GM18907 (cell line): ENCODE data around the gene RFTN1.
"Not testable (repeated sequence)": the region's sequence is repeated elsewhere in the genome, so short reads cannot be mapped to it uniquely, and the experiment has no call there.

Source experiments
- ATAC-seq: cut with Tn5 transposase; IDR thresholded peaks from one replicate; pipeline ENCODE4 v1.9.1; 2021; ENCODE audit warnings: mild to moderate bottlenecking, moderate library complexity; ENCODE audit not compliant: unreplicated experiment

Gene RFTN1

DNA sequence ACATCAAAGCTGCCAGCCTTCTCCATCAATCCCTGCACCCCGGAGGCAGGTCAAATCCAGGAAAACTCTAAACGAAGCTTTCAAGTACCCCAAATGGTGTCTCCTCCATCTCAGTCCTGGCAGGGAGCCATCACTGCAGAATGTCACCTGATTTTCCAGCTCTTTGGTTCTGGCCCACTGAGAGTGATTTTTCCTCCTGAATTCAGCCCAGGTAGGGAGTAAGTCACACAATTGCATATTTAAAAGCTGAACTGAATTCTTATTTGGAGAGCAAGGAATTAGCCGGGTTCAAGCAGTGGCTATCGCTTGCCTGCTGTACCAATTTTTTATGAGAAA, 5.3 kb downstream of the RFTN1 start:
- no peak for ATAC-seq

DNA sequence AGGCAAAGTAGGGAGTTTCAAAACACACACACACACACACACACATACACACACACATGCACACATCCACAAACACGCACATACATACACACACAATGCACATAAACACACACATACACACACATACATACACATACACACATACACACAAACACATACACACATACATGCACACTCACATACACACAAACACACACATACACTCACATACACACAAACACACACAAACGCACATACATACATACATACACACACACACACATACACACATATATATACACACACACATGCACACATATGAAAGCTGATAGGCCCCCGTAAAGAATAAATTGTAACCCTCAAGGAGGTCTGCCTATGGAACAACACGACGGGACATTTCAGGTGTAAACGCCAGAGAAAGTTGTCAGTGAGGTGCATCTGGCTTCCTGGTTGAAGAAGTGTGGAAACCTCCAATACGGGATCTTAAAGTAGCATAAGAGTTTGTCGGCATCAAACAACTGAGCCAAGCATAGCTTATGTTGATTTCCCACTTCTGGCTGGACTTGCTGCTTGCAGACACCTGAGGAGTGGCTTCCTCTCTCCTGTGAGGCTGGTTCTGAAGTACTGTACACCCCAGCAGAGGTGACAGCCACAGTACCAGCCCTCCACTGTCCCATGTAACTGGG, 5.8 kb downstream of the RFTN1 start:
- ATAC-seq, result no peak

DNA sequence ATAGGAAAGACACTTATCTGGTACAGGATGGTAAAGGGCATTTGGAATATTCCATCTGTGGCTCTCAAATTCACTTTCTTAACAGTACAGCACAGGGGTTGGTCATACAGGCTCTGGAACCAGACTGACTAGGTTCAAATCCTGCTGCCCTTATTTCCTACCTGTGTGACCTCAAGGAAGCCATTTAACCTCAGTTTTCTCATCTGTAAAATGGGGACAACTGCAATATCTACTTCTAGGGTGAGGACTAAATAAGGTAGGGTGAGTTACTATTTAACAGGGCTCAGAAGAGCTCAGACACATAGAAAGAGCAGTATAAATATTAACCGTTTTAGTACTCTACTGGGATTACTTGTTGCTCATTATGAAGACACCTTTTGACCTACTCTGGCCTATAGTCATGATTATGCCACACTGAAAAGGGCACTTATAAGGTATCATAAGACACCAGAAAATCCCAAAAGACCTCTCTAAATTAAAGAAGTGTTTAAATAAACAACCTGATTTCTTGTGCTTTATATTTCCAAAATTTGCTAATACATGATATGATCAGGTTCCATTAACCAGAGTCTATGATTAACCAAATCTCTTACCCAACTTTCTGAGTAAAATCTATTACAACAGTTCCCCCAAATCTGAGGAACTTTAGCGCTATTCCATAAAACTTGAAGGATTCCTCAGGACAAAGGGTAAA, 6.5 kb downstream of the RFTN1 start:
- no peak for ATAC-seq

- ATAC-seq, result no peak
These were observed 7.0 kb downstream of the RFTN1 start for GRCh38 chr3:16506451-16506850.

- ATAC-seq, result no peak
These were observed 8.8 kb downstream of the RFTN1 start for GRCh38 chr3:16504692-16505091.

DNA sequence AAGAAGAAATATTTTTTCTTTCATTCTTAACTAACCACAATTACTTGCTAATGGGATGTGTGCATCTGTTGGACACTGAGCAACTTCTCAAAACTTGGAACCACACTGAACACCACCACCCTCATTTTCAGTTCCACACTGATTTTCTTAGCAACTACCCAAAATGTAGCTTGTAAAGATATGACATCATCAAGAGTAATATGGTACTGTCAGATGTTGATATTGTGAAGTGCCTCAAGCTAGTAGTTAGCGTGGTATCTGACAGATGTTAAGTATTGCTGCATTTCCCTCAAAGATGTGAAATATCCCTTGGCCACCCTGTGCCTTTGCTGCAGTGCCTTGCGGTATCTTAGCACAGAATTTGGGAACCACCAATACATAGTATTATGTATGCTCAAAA, 9.3 kb downstream of the RFTN1 start:
- peak; percentile 83 for ATAC-seq

- ATAC-seq, result no peak
These were observed 10.2 kb downstream of the RFTN1 start for GRCh38 chr3:16503191-16503776.

DNA sequence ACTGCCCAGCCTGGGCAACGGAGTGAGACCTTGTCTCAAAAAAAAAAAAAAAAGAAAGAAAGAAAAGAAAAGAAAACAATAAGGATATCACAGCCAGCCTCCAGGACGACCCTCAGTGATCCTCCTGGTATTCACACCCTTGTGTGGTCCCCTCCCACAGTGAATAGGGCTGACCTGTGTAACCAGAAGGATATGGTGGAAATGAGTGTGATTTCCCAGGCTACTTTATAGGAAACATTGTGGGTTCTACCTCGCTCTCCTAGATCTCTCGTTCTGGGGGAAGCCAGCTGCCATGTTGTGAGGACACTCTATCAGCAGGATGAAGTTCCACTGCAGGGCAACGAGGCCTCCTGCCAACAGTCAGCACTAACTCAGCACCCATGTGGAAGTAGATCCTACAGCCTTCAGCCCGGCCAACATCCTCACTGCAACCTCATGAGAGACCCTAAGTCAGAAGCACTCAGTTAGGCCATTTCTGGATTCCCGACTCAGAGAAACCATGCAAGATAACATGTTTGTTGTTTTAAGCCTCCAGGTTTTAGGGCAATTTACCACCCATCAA, 11.1 kb downstream of the RFTN1 start:
- ATAC-seq, result no peak

GRCh38 chr3:16501376-16501775, 12.1 kb downstream of the RFTN1 start:
- no peak for ATAC-seq

GRCh38 chr3:16500911-16501310, 12.6 kb downstream of the RFTN1 start:
- no peak for ATAC-seq

- ATAC-seq, result no peak
These were observed 13.4 kb downstream of the RFTN1 start for GRCh38 chr3:16500093-16500492.

DNA sequence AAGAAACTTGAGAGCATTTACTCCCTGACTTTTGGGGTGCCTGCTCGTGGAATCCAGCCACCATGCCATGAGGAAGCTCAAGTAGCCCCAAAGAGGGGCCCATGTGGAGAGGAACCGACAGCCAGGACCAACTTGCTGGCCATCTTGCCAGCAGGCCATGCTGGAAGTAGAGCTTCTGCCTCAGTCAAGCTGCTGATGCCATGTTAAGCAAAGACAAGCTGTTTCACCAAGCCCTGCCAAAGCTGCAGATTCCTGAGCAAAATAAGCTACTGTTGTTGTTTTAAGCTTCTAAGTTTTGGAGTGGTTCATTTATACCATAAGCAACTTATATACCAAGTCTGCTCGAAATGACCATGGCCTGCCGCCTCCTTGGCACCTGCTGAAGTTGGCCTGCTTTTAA, 14.1 kb downstream of the RFTN1 start:
- ATAC-seq, result no peak

- ATAC-seq, result no peak
These were observed 15.2 kb downstream of the RFTN1 start for GRCh38 chr3:16498130-16498890.

DNA sequence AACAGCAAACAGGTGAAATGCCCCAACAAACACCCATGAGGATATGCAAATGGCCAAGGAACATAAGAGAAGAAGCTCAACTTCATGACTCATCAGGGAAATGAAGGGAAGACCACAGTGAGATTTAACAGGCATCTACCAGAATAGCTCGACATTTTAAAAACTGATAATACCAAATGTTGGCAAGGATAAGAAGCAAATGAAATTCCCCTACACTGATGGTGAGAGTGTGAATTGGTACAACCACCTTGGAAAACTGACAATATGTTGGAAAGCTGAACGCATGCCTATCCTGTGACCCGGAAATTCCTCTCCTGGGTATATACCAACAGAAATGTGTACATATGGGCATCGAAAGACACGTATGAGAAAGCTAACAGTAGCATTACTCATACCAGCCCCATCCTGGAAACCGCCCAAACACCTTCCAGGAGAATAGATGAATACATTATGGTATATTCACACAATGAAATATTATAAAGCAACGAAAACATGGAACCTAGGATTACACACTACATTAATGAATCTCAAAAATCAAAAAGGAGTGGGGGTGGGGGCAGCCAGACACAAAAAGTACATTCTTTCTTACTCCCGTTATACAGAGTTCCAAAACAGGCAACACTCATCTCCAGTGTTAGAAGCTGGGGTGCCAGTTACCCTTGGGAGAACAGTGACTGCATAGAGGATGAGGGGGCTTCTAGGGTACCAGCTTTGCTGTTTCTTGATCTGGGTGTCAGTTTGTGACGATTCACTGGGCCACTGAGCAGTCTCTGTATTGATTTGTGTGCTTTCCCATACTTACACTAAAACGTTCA, 16.9 kb downstream of the RFTN1 start:
- peak; percentile 63 for ATAC-seq

- peak; percentile 40 for ATAC-seq
These were observed 17.5 kb downstream of the RFTN1 start for GRCh38 chr3:16496008-16496407.

GRCh38 chr3:16494814-16495431, 18.6 kb downstream of the RFTN1 start:
- no peak for ATAC-seq

DNA sequence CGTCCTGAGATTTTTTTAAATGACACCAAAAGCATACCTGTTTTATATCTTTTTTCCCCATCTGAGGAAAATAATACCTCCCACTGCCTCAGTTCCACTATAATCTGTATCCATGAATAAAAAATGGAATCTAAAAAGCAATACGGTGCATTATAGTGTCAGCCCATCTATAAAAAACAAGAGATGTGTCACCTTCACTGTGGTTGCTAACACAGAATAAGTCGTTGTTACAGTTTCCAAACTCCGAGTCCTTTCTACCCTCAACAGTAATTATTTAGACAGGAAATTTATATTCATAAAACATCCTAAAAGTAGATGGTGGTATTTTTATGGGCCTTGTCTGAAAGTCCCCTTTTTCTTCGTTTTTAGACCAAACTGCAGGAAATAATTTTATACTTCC, 19.4 kb downstream of the RFTN1 start:
- no peak for ATAC-seq

GRCh38 chr3:16490062-16490619, 23.4 kb downstream of the RFTN1 start:
- no peak for ATAC-seq

GRCh38 chr3:16489326-16490061, 24.0 kb downstream of the RFTN1 start:
- ATAC-seq, result not testable (repeated sequence)
